HUES6 (cell line): ENCODE data around the gene PPP2R3A.

Experiments
- H3K27ac ChIP-seq: 2 replicates; pipeline ENCODE4 v1.7.0; 2013; ENCODE audit warnings: low read depth, mild to moderate bottlenecking, low read length, inconsistent platforms
- H3K27me3 ChIP-seq: 2 replicates; pipeline ENCODE4 v1.6.1; 2013; ENCODE audit warnings: low read length; ENCODE audit not compliant: control insufficient read depth, insufficient read depth
- H3K36me3 ChIP-seq: 2 replicates; pipeline ENCODE4 v1.6.1; 2013; ENCODE audit warnings: low read length; ENCODE audit not compliant: control insufficient read depth, insufficient read depth
- H3K4me1 ChIP-seq: 2 replicates; pipeline ENCODE4 v1.6.1; 2013; ENCODE audit warnings: low read length; ENCODE audit not compliant: control insufficient read depth, insufficient read depth
- H3K4me3 ChIP-seq: 2 replicates; pipeline ENCODE4 v1.5.1; 2013; ENCODE audit warnings: low read depth, low read length
- H3K9ac ChIP-seq: one replicate; pipeline ENCODE4 v1.6.1; 2013; ENCODE audit warnings: mild to moderate bottlenecking, low read length
- H3K9me3 ChIP-seq: 2 replicates; pipeline ENCODE4 v1.6.1; 2013; ENCODE audit warnings: low read depth, low read length; ENCODE audit not compliant: control insufficient read depth, insufficient read depth

PPP2R3A gene, protein sequence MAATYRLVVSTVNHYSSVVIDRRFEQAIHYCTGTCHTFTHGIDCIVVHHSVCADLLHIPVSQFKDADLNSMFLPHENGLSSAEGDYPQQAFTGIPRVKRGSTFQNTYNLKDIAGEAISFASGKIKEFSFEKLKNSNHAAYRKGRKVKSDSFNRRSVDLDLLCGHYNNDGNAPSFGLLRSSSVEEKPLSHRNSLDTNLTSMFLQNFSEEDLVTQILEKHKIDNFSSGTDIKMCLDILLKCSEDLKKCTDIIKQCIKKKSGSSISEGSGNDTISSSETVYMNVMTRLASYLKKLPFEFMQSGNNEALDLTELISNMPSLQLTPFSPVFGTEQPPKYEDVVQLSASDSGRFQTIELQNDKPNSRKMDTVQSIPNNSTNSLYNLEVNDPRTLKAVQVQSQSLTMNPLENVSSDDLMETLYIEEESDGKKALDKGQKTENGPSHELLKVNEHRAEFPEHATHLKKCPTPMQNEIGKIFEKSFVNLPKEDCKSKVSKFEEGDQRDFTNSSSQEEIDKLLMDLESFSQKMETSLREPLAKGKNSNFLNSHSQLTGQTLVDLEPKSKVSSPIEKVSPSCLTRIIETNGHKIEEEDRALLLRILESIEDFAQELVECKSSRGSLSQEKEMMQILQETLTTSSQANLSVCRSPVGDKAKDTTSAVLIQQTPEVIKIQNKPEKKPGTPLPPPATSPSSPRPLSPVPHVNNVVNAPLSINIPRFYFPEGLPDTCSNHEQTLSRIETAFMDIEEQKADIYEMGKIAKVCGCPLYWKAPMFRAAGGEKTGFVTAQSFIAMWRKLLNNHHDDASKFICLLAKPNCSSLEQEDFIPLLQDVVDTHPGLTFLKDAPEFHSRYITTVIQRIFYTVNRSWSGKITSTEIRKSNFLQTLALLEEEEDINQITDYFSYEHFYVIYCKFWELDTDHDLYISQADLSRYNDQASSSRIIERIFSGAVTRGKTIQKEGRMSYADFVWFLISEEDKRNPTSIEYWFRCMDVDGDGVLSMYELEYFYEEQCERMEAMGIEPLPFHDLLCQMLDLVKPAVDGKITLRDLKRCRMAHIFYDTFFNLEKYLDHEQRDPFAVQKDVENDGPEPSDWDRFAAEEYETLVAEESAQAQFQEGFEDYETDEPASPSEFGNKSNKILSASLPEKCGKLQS (N-terminal part only)

DNA sequence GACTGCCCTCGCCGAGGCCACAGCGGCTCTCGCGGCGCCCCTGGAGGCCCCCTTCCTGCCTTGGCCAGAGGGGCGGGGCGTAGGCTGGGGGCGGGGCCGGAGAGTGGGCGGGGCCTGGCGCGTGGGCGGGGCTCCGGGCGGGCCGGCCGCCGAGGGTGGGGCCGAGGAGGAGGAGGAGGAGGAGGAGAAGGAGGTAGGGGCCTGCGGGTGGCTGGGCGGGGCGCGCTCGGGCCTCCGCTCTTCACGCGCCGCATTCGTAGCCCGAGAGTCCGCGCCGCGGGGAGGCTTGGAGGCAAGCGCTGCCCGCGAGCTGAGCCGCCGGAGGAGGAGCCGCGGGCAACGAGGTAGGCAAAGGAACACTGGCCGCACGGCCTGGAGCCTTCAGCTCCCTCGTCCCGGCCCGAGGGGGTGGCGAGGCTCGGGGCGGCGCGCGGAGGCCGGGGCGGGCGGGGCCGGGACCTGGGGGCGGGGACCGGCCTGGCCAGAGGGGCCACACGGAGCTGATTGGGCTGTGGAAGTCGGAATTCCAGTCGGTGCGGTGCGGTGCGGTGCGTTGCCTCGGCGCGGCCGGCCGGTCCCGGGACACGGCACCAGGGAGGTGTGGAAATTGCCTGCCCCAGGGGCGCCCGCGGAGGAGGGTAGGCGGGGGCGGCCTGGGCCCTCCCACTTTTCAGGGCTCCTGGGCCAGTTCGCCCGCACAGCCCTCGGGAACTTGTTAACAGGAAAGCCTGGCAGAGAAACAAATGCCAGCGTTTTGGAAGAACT, at the start of gene PPP2R3A:
Gene PPP2R3A, plus strand, starts transcription at position 223 of the 765 bp plus-strand sequence. CDS start 35,771 bp downstream, outside the sequence.
- Histone ChIP-seq H3K9me3 (peaks cover 6% of the 10 kb centered on the region), H3K27ac (peak within 1 kb of the TSS; percentile 85), H3K4me3 (peak within 1 kb of the TSS; percentile 74), H3K4me1 (peaks cover 35% of the 10 kb centered on the region), H3K9ac (peak within 1 kb of the TSS; percentile 82), H3K27me3 (no peaks in the 10 kb centered on the region), H3K36me3 (no peaks in the 10 kb centered on the region)

DNA sequence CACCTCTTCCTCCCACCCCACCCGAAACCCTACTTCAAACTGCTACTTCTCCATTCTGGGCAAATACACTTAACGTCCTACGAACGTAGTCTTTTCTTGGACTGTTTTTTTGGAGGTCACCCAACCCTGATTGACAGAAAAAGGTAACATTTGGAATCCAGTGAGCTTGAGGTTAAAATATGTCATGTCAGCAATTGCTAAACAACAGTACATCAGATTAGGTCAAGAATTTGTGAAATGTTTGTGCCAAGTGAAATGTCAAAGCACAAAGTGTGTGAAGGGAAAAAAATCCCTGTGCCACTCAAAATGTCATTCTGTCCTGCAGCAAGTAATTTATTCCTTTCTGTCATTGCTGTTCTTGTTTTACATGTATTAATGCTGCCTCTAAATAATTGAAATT, 49.2 kb upstream of the PPP2R3A start:
- peaks cover 5% of the 10 kb centered on the region; the same call in 1 of the 2 replicates for H3K4me1 ChIP-seq
- no peaks in the 10 kb centered on the region for H3K27me3 ChIP-seq
- H3K9me3 ChIP-seq = no peaks in the 10 kb centered on the region
- no peak overlapping the region for H3K4me3 ChIP-seq
- H3K36me3 ChIP-seq = no peaks in the 10 kb centered on the region
- no peak overlapping the region for H3K27ac ChIP-seq
- H3K9ac ChIP-seq = no peak overlapping the region

DNA sequence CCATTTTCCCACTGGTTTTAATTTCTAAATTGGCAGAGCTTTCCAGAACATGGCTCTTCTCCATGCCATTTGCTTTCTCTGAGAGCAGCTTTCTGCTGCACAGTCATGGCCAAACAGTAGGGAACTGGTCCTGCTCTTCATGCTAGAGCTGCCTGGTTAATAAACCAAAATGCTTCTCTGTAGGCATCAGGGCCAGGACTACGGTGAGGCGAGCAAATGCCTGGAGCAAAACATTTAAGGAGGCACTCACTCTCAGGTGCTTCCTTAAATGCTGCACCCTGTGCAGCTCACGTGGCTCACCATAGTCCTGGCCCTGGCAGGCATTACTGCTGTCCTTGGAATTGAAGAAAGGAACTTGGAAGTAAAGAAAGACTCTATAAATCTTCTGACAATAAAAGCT, 48.5 kb upstream of the PPP2R3A start:
- Histone ChIP-seq H3K36me3 (no peaks in the 10 kb centered on the region), H3K4me1 (peaks cover 5% of the 10 kb centered on the region; the same call in 1 of the 2 replicates), H3K9ac (no peak overlapping the region), H3K27me3 (no peaks in the 10 kb centered on the region), H3K27ac (no peak overlapping the region), H3K9me3 (no peaks in the 10 kb centered on the region), H3K4me3 (no peak overlapping the region)

DNA sequence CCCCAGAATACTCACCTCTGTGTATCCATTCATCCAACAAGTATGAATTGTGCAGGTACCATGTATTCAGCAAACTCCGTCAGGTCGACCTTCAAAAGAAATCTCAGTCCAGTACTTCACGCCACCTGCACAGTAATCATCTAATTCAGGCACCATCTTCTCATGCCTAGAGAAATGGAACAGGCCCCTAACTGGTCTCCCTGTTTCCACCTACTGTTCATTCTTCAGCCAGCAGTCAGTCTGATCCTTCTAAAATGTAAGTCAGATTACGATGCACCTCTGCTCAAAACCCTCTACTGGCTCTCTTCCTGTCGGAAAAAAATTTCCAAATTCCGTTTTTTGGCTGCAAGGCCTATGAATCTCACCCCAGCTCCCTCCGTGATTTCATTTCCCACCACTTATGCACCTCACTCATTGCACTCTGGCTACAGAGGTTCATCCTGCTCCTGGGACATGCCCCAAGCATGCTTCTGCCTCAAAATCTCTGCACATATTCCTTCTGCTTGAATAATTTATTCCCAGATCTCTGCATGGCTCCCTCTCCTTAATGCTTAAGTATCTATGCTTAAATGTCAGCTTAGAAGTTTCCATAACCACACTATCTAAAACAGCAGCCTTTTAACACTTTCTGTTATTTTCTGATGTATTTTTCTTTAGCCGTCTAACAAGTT, 47.5 kb upstream of the PPP2R3A start:
- no peak overlapping the region for H3K27ac ChIP-seq

DNA sequence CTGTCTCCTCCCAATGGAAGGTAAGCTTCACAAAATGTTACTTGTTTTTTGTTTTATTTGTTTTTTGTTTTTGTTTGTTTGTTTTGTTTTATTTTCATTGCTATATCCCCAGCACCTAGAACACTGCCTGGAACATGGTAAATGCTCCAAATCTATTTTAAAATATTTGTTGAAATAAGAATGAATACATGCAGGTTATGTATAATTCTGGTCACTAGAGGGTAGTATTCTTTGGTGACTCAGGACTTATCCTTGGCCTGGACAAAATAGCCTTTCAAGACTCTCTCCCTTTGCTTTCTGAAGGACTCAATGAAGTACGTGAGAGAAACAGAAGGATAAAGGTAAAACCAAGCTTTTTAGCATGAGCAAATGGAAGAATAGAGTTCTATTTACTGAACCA, 46.9 kb upstream of the PPP2R3A start:
- H3K9ac ChIP-seq = no peak overlapping the region
- no peaks in the 10 kb centered on the region for H3K36me3 ChIP-seq
- no peak overlapping the region for H3K27ac ChIP-seq
- H3K27me3 ChIP-seq = no peaks in the 10 kb centered on the region
- no peak overlapping the region for H3K4me3 ChIP-seq
- H3K9me3 ChIP-seq = no peaks in the 10 kb centered on the region
- H3K4me1 ChIP-seq = peaks cover 5% of the 10 kb centered on the region; the same call in 1 of the 2 replicates

More for the DNA sequence above, 47.5 kb upstream of the PPP2R3A start:
- Histone ChIP-seq H3K9me3 (no peaks in the 10 kb centered on the region), H3K36me3 (no peaks in the 10 kb centered on the region), H3K4me1 (peaks cover 5% of the 10 kb centered on the region; the same call in 1 of the 2 replicates), H3K4me3 (no peak overlapping the region), H3K27me3 (no peaks in the 10 kb centered on the region), H3K9ac (no peak overlapping the region)

DNA sequence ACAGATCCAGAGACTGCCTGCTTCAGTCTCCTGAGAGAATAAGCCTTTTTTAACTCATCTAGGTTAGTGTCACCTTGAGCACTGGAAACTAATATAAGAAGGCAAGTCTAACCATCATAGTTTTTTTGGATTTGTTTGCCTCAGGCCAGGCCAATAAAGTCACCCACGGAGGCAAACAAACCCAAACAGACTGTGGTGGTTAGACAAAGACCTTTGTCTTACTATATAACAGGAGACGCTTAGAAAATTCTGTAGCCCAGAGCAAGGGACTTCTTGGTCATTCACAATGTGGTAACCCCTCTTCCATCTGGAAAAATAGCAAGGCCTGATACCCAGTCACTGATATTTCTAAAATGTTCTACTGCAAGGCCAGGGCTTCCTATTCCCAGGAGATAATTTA, 45.3 kb upstream of the PPP2R3A start:
- H3K27me3 ChIP-seq = no peaks in the 10 kb centered on the region
- H3K4me3 ChIP-seq = no peak overlapping the region
- no peaks in the 10 kb centered on the region for H3K9me3 ChIP-seq
- no peaks in the 10 kb centered on the region for H3K36me3 ChIP-seq
- no peak overlapping the region for H3K27ac ChIP-seq
- peaks cover 5% of the 10 kb centered on the region; the same call in 1 of the 2 replicates for H3K4me1 ChIP-seq
- no peak overlapping the region for H3K9ac ChIP-seq

DNA sequence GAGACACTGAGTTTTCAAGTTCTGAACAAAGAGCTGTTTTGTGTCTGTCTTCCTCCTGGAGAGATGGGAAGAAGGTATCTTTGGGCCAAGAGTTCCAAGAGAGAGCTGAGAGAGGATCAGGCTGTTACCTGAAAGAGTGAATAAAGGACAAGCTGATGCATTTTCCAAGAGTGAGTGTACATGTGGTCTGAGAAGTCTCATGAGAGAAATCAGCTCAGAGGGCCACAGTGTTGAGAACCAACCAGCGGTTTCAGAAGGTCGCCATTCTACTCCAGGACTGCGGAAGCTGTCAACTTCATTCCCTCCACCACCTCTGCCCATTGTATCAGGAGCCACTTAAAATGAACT, 42.7 kb upstream of the PPP2R3A start:
- H3K4me1 ChIP-seq = peaks cover 2% of the 10 kb centered on the region; the same call in 1 of the 2 replicates
- H3K4me3 ChIP-seq = no peak overlapping the region
- H3K36me3 ChIP-seq = no peaks in the 10 kb centered on the region
- H3K27me3 ChIP-seq = no peaks in the 10 kb centered on the region
- no peak overlapping the region for H3K27ac ChIP-seq
- no peaks in the 10 kb centered on the region for H3K9me3 ChIP-seq
- no peak overlapping the region for H3K9ac ChIP-seq

DNA sequence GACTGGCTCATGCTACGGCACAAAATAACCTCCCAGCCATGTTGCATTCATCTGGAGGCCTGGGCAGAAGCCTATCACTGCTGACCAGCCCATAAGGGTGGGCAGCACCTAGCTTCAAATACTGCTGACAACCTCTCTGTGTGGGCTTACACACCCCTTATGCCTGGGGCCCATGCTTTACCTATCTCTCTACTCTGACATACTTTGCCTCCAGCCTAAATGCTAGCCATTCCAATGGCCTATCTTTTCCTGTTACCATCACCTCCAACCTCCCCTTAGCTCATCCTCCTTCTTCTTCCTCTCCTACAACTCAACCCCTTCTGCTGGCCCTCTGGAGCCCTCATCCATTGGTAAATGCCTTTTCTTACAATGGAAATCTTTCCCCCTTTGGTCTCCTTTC, 41.0 kb upstream of the PPP2R3A start:
- no peak overlapping the region for H3K9ac ChIP-seq
- H3K9me3 ChIP-seq = no peaks in the 10 kb centered on the region
- no peaks in the 10 kb centered on the region for H3K27me3 ChIP-seq
- H3K4me3 ChIP-seq = no peak overlapping the region
- H3K36me3 ChIP-seq = no peaks in the 10 kb centered on the region
- H3K27ac ChIP-seq = no peak overlapping the region
- H3K4me1 ChIP-seq = no peaks in the 10 kb centered on the region

DNA sequence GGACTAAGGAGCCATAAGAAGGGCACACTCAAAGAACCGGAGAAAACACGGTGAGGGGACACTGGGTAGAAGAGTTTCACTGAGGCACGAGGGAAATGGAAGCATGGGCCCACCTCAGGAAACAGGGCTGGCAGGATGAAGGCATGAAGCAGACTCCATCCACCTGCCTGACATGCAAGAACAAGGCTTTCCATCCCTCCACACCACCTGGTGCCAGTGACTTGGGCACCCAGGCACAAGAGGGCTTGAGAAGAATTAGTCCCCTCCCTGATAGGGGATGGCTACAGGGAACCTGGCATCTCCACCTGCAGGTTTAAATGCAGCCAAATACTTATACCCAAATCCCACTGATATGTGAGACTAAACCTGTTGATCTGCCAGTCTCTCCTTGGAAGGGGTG, 38.9 kb upstream of the PPP2R3A start:
- Histone ChIP-seq H3K9ac (no peak overlapping the region), H3K36me3 (no peaks in the 10 kb centered on the region), H3K27ac (no peak overlapping the region), H3K4me3 (no peak overlapping the region), H3K4me1 (no peaks in the 10 kb centered on the region), H3K27me3 (no peaks in the 10 kb centered on the region), H3K9me3 (no peaks in the 10 kb centered on the region)

DNA sequence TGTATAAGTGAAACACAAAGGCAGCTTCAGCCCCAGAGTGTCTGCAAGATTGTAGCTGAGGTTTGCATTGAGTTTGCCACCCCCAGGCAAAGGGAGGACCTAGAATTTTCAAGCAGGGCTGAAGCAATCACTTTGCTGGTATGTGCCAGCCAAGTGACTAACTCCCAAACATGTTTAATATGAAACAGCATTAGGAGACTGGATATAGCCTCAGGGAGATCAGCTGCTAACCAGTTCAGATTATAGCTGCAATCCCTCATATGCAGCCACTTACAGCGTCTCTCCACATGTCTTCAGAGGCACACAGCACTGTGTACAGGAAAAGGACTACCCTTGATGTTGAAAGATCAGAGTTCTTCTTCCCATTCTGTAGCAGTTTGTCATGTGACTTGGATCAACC, 38.4 kb upstream of the PPP2R3A start:
- Histone ChIP-seq H3K4me1 (no peaks in the 10 kb centered on the region), H3K27me3 (no peaks in the 10 kb centered on the region), H3K27ac (no peak overlapping the region), H3K9ac (no peak overlapping the region), H3K36me3 (no peaks in the 10 kb centered on the region), H3K9me3 (no peaks in the 10 kb centered on the region), H3K4me3 (no peak overlapping the region)
